ENCODE data around the gene KCNA3. TPM values are rescaled to one million over a fixed set of nuclear protein-coding genes. Genes with fewer than 3 reads are reported as not detected.
"Not testable (repeated sequence)": the region's sequence is repeated elsewhere in the genome, so short reads cannot be mapped to it uniquely, and the experiment has no call there.

The KCNA3 gene
- total and polyA plus RNA-seq, 3 donors from 2014 or later, result 1.3 to 6.7 (median 3.4) TPM

DNA sequence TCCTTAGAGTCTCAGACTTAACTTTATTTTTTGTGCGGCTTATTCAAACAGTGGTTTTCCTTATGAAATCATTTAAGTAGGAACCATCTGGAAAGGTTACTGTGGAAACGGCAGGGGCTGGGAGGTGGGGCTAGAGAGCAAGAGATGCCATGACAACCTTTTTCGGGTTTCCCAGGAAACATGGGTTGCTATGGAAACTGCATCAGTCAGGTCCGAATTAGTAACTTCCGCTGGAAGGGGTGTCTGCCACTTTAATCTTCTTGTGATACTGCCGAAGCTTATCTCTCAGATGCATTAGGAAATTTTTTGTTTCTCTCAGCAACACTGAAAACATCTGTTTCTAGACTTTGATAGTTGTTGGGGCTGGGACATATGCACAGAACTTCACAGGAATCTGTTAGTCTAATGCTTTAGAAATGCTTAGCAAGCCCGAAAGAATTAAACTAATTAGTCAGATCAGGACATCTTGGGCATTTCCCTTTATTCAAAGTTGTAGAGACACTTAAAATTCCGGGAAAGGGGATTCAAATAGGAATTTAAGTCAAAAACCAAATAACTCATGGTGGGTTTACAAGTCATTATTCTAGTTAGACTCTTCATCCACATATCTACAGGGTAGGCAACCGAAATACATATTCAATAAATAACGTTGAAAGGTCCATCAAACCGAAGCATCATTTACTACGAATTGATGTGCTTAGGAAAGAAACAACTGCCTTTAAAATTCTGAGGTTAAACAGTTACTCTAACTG, 2.6 kb downstream of the KCNA3 start:
- no peak for TF ChIP-seq POLR2A (IDR thresholded peaks at IDR 0.05)
- TF ChIP-seq, protein P1, sequence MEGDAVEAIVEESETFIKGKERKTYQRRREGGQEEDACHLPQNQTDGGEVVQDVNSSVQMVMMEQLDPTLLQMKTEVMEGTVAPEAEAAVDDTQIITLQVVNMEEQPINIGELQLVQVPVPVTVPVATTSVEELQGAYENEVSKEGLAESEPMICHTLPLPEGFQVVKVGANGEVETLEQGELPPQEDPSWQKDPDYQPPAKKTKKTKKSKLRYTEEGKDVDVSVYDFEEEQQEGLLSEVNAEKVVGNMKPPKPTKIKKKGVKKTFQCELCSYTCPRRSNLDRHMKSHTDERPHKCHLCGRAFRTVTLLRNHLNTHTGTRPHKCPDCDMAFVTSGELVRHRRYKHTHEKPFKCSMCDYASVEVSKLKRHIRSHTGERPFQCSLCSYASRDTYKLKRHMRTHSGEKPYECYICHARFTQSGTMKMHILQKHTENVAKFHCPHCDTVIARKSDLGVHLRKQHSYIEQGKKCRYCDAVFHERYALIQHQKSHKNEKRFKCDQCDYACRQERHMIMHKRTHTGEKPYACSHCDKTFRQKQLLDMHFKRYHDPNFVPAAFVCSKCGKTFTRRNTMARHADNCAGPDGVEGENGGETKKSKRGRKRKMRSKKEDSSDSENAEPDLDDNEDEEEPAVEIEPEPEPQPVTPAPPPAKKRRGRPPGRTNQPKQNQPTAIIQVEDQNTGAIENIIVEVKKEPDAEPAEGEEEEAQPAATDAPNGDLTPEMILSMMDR (IDR thresholded peaks at IDR 0.05), result no peak
- Histone ChIP-seq H3K4me1 (no peaks in the 10 kb centered on the region), H3K27ac (no peak overlapping the region), H3K4me3 (no peak overlapping the region), H3K9me3 (no peaks in the 10 kb centered on the region), H3K27me3 (no peaks in the 10 kb centered on the region), H3K36me3 (ENCODE audit: low read depth, missing control alignments) (no peaks in the 10 kb centered on the region)
- 31 to 38% methylated on average over 12 of the region's 12 CpGs for WGBS, 2 donors
- no peak for DNase-seq
- intact Hi-C loops (cut with DNase I; ENCODE audit: low total_unique reads), result no loop called here

DNA sequence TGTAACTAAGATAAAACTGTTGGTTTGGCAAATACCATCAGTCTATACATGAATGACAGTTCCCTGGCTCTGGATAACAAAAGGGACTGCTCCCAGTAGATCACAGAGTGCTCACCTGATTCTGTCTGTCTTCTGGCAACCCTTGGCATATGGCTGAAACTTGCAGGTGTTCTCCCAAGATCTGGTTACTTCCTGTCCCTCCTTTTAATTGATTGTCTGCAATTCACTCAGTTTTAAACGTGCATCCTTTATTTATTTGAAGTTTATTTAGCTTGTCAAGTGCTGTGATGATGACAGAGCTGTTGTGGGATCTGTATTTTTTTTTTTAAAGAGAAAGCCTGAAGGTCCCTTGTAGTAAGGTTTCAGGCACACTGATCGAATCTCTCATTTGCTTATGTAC, 3.4 kb downstream of the KCNA3 start:
- Histone ChIP-seq H3K36me3 (ENCODE audit: low read depth, missing control alignments) (no peaks in the 10 kb centered on the region), H3K4me3 (no peak overlapping the region), H3K9me3 (no peaks in the 10 kb centered on the region), H3K27ac (no peak overlapping the region), H3K4me1 (no peaks in the 10 kb centered on the region), H3K27me3 (no peaks in the 10 kb centered on the region)
- WGBS, 2 donors, result 27 to 43% methylated on average over 2 of the region's 2 CpGs
- intact Hi-C loops (cut with DNase I; ENCODE audit: low total_unique reads), result no loop called here
- no peak for TF ChIP-seq POLR2A (IDR thresholded peaks at IDR 0.05)
- TF ChIP-seq, protein P1 (IDR thresholded peaks at IDR 0.05), result no peak
- DNase-seq, result no peak

DNA sequence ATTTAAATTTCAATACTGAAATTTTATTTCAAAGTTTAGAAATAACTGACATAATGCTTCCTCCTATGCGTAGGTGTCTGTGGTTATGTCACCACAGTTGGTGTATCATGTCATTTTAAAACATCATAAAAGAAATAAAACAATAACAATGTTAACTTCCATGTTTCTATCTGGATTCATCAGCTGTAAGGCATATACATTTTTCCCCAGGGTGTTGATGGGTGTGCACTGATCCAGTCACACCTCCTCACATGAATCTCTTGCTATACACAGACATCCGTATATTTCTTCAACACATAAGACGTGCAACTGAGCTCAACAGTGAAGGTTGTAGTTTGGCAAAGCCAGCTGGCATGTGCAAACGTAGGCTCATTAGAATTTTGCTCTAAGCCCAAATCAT, 6.2 kb downstream of the KCNA3 start:
- Histone ChIP-seq H3K9me3 (no peaks in the 10 kb centered on the region), H3K27me3 (no peaks in the 10 kb centered on the region), H3K4me1 (no peaks in the 10 kb centered on the region), H3K27ac (no peak overlapping the region), H3K36me3 (ENCODE audit: low read depth, missing control alignments) (no peaks in the 10 kb centered on the region), H3K4me3 (no peak overlapping the region)
- no peak for TF ChIP-seq POLR2A (IDR thresholded peaks at IDR 0.05)
- TF ChIP-seq, protein P1 (IDR thresholded peaks at IDR 0.05), result no peak
- intact Hi-C loops (cut with DNase I; ENCODE audit: low total_unique reads), result no loop called here
- 62% methylated on average over 4 of the region's 4 CpGs for WGBS, 2 donors
- DNase-seq, result no peak

DNA sequence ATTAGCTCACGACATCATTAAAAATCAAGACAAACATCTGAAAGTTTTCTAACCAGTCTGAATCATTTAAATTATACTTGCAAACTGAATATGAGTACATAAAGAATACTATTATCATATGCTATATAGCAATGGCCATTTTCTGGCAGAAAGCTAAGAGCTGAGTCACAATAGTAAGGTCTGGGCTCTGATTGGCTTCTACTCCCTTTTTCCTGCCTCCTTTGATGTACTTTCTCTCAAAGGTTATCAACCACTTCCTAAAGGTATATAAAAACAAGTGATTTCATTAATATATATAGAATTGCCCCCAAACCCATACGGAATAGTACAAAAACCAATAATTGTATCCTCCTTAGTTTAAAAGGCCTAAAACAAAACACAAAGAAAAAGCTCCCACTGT, 7.0 kb downstream of the KCNA3 start:
- no peak for DNase-seq
- H3K4me3 ChIP-seq, result no peak overlapping the region
- TF ChIP-seq, protein P1 (IDR thresholded peaks at IDR 0.05), result no peak
- TF ChIP-seq POLR2A (IDR thresholded peaks at IDR 0.05), result no peak
- no peaks in the 10 kb centered on the region for H3K27me3 ChIP-seq
- 80 to 88% methylated on average over 2 of the region's 2 CpGs for WGBS, 2 donors
- no peaks in the 10 kb centered on the region for H3K36me3 ChIP-seq (ENCODE audit: low read depth, missing control alignments)
- no peaks in the 10 kb centered on the region for H3K9me3 ChIP-seq
- intact Hi-C loops (cut with DNase I; ENCODE audit: low total_unique reads), result no loop called here
- H3K27ac ChIP-seq, result no peak overlapping the region
- no peaks in the 10 kb centered on the region for H3K4me1 ChIP-seq

DNA sequence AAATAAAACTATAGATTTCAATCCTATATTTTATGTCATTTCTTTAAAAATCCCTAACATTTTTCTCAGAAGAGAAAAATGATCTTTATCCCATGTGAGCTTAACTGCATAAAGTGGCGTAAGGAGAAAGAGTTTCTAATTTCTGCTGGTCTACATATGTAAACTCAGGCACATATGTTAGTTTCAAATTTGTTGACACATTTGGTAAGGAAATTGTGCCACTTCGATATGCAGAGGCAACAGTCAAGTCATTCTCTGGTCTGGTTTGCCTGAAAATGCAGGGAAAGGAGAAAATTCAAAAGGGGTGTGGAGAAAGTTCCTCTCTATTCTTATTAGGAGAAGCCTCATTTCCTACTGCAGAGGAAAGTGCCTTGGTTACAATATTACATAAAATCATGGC, 11.5 kb downstream of the KCNA3 start:
- H3K27ac ChIP-seq, result no peak overlapping the region
- H3K27me3 ChIP-seq, result no peaks in the 10 kb centered on the region
- intact Hi-C loops (cut with DNase I; ENCODE audit: low total_unique reads), result no loop called here
- no peak for DNase-seq
- no peaks in the 10 kb centered on the region for H3K4me1 ChIP-seq
- H3K4me3 ChIP-seq, result no peak overlapping the region
- 92 to 98% methylated on average over 2 of the region's 2 CpGs for WGBS, 2 donors
- no peak for TF ChIP-seq POLR2A (IDR thresholded peaks at IDR 0.05)
- TF ChIP-seq, protein P1 (IDR thresholded peaks at IDR 0.05), result no peak
- H3K9me3 ChIP-seq, result no peaks in the 10 kb centered on the region
- H3K36me3 ChIP-seq (ENCODE audit: low read depth, missing control alignments), result no peaks in the 10 kb centered on the region

DNA sequence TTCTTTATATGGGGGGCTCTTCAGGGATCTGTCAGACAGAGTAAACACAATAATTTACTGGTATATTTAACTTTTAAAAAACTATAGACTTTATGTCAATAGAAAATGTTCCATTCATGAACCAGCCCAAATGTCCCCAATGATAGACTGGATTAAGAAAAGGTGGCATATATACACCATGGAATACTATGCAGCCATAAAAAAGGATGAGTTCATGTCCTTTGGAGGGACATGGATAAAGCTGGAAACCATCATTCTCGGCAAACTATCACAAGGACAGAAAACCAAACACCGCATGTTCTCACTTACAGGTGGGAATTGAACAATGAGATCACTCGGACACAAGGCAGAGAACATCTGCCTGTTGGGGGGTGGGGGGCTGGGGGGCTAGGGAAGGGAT, 15.2 kb downstream of the KCNA3 start:
- WGBS, 2 donors, result 81 to 95% methylated on average over 3 of the region's 3 CpGs
- intact Hi-C loops (cut with DNase I; ENCODE audit: low total_unique reads); H3K36me3 ChIP-seq (ENCODE audit: low read depth, missing control alignments): not testable (repeated sequence)

More for the DNA sequence above, 15.2 kb downstream of the KCNA3 start:
- DNase-seq, H3K27me3 ChIP-seq, H3K27ac ChIP-seq, H3K9me3 ChIP-seq, H3K4me3 ChIP-seq, H3K4me1 ChIP-seq: not testable (repeated sequence)

All from testis (tissue), 3 donors.